Neural progenitor cell (in vitro differentiated cells): ENCODE data around the gene CNOT2.

Experiments used
- CTCF ChIP-seq: fragments of 200-600 bp; sonication (generic); IDR thresholded peaks from 2 replicates; pipeline ENCODE4 v1.5.1; 2017; ENCODE audit warnings: antibody characterized with exemption, mild to moderate bottlenecking
- EZH2 ChIP-seq: fragments of 200-600 bp; sonication (generic); IDR thresholded peaks from 2 replicates; pipeline ENCODE4 v1.6.1; 2017; ENCODE audit warnings: antibody characterized with exemption, mild to moderate bottlenecking, moderate library complexity
- EZH2phosphoT487 ChIP-seq: fragments of 200-600 bp; sonication (generic); IDR thresholded peaks from 2 replicates; pipeline ENCODE4 v1.6.1; 2017; ENCODE audit warnings: antibody characterized with exemption

GRCh38 chr12:70292017-70292776 lies 49.0 kb downstream of the CNOT2 start:
- TF ChIP-seq CTCF (no peak), EZH2 (no peak), EZH2phosphoT487 (no peak)
